MCF 10A (cell line): ENCODE results near the gene MYO1G. TPM values are rescaled to one million over a fixed set of nuclear protein-coding genes. Genes with fewer than 3 reads are reported as not detected.
"Not testable (repeated sequence)": the region's sequence is repeated elsewhere in the genome, so short reads cannot be mapped to it uniquely, and the experiment has no call there.

ENCODE experiments used
- BruUV-seq: library from RNA; stranded (reverse); fragments of 400-500 nt; replicated peaks from 2 replicates; lab custom pipeline; 2021; lab: Mats Ljungman, UMichigan
- CTCF ChIA-PET: fragments of 300-600 bp; sonication (Branson Sonifier 250); formaldehyde crosslinking; extraction: SDS; loops from one replicate; lab custom pipeline; 2021; ENCODE audit warnings: antibody characterized with exemption, inconsistent platforms; lab: Yijun Ruan, JAX
- POLR2A ChIA-PET: fragments of 300-600, 350-650 bp; sonication (Branson Sonifier 250); formaldehyde crosslinking; extraction: SDS; loops from one replicate; lab custom pipeline; 2020; ENCODE audit warnings: antibody characterized with exemption, inconsistent platforms; lab: Yijun Ruan, JAX
- DNase-seq: peaks from one replicate; pipeline ENCODE4 v3.0.0-alpha.2; 2018; ENCODE audit not compliant: unreplicated experiment
- H3K27ac Mint-ChIP-seq: one replicate; pipeline ENCODE4 v1.8.0; 2022; ENCODE audit warnings: mild to moderate bottlenecking, low read depth, mixed read lengths; ENCODE audit not compliant: unreplicated experiment
- H3K27me3 Mint-ChIP-seq: one replicate; pipeline ENCODE4 v1.8.0; 2022; ENCODE audit warnings: mixed read lengths; ENCODE audit not compliant: insufficient read depth, unreplicated experiment
- H3K36me3 Mint-ChIP-seq: one replicate; pipeline ENCODE4 v1.8.0; 2022; ENCODE audit warnings: mild to moderate bottlenecking, moderate library complexity, mixed read lengths; ENCODE audit not compliant: insufficient read depth, unreplicated experiment
- H3K4me1 Mint-ChIP-seq: one replicate; pipeline ENCODE4 v1.8.0; 2022; ENCODE audit warnings: mixed read lengths; ENCODE audit not compliant: insufficient read depth, unreplicated experiment
- H3K4me3 Mint-ChIP-seq: one replicate; pipeline ENCODE4 v1.8.0; 2022; ENCODE audit warnings: mild to moderate bottlenecking, moderate library complexity, mixed read lengths; ENCODE audit not compliant: unreplicated experiment
- H3K9me3 Mint-ChIP-seq: one replicate; pipeline ENCODE4 v1.8.0; 2022; ENCODE audit warnings: mixed read lengths; ENCODE audit not compliant: unreplicated experiment
- CTCF ChIP-seq: fragments of 200-600 bp; IDR thresholded peaks from one replicate; pipeline ENCODE4 v1.8.0; 2022; ENCODE audit warnings: antibody characterized with exemption, mild to moderate bottlenecking; ENCODE audit not compliant: unreplicated experiment
- intact Hi-C: fragments of 100-400 bp; cut with micrococcal nuclease; formaldehyde crosslinking; loops from 2 replicates; pipeline ENCODE4 v1.14.1; 2022
- total RNA-seq: library from RNA; stranded (reverse); gene quantifications from 2 replicates; pipeline ENCODE4 v1.2.3, GENCODE V29; 2022

MYO1G gene
- total RNA-seq, 1 experiment from 2014 or later: 0.14 TPM

GRCh38 chr7:44994877-44995554 lies 16.2 kb upstream of the MYO1G start:
- Mint-ChIP-seq H3K9me3 (no peaks in the 10 kb centered on the region), H3K4me3 (no peak overlapping the region), H3K27ac (no peak overlapping the region), H3K4me1 (peaks cover 27% of the 10 kb centered on the region), H3K27me3 (no peaks in the 10 kb centered on the region), H3K36me3 (no peaks in the 10 kb centered on the region)
- no peak for DNase-seq
- no peak for TF ChIP-seq CTCF
- CTCF ChIA-PET: interaction anchor here (0.7 kb wide), 1 partner anchor 128 kb away, joined by 3 read pairs; no protein-coding TSS in a partner anchor
- no TSS peak for BruUV-seq
- POLR2A ChIA-PET: interaction anchor here (0.8 kb wide), 1 partner anchor 8 kb away, joined by 4 read pairs; no protein-coding TSS in a partner anchor
- intact Hi-C loops: loop anchor here (10.0 kb wide), 1 partner anchor 120 kb away; the partner anchor contains the start of gene TBRG4

DNA sequence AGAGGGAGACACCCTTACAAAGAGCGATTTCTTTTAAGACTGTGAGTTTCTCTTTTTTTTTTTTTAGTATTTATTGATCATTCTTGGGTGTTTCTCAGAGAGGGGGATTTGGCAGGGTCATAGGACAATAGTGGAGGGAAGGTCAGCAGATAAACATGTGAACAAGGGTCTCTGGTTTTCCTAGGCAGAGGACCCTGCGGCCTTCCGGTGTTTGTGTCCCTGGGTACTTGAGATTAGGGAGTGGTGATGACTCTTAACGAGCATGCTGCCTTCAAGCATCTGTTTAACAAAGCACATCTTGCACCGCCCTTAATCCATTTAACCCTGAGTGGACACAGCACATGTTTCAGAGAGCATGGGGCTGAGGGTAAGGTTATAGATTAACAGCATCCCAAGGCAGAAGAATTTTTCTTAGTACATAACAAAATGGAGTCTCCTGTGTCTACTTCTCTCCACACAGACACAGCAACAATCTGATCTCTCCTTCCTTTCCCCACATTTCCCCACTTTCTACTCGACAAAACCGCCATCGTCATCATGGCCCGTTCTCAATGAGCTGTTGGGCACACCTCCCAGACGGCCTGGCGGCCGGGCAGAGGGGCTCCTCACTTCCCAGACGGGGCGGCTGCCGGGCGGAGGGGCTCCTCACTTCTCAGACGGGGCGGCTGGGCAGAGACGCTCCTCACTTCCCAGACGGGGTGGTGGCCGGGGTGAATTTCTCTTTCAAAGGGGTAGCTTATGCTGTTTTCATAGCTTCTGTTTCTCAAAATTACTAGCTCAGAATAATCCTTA lies 13.4 kb upstream of the MYO1G start:
- POLR2A ChIA-PET: interaction anchor here (0.8 to 10.6 kb wide), 2 partner anchors 8 to 144 kb away, joined by 3 to 190 read pairs; partner anchors contain the start of genes CCM2 and H2AZ2

DNA sequence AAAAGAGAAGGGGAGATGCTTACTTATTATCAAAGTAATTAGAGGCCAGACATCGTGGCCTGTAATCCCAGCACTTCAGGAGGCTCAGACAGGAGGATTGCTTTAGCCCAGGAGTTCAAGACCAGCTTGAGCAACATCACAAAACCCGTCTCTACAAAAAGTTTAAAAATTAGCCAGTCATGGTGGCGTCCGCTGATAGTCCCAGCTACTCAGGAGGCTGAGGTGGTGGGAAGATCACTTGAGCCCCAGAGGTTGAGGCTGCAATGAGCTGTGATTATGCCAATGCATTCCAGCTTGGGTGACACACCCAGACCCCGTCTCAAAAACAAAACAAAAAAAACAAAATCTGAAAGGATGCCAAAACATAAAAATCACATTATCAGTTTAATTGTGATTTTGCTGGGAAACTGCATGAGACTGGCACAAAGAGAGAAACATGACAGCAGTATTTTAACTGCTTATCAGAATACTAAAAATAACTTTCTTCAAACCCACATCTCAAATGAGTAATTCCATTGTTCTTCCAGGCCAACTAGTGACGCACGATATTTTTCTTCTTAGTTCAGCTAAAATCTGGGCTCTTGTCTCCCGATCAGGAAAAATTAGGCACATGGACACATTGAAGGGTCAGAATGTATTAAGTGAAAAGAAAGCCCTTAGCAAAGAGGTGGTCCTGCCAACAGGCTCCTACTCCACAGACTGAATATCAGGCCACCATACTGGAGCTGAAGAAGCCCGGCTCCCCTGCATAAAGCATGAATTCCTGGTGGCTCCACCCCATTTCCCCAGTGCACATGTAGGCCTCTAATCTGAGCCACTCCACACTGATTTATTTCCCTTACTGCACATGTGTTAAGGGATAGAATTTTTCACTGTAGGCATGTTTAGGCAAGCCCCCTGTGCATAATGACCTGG lies 11.6 kb upstream of the MYO1G start:
- TF ChIP-seq CTCF: no peak
- no peaks in the 10 kb centered on the region for H3K9me3 Mint-ChIP-seq
- H3K4me1 Mint-ChIP-seq: peaks cover 25% of the 10 kb centered on the region
- peak overlapping the region; percentile 14 for H3K4me3 Mint-ChIP-seq
- intact Hi-C loops: loop anchor here (10.0 kb wide), 1 partner anchor 124 kb away; the partner anchor contains the start of gene TBRG4
- DNase-seq: peak; percentile 66
- H3K36me3 Mint-ChIP-seq: peaks cover 16% of the 10 kb centered on the region
- CTCF ChIA-PET: interaction anchor here (0.6 to 1.6 kb wide), 6 partner anchors 9 to 133 kb away, joined by 3 to 8 read pairs (median 4); no protein-coding TSS in a partner anchor
- H3K27me3 Mint-ChIP-seq: no peaks in the 10 kb centered on the region
- peak overlapping the region; percentile 88 for H3K27ac Mint-ChIP-seq
- POLR2A ChIA-PET: interaction anchor here (0.5 to 10.6 kb wide), 8 partner anchors 9 to 768 kb away, joined by 3 to 190 read pairs (median 6); partner anchors contain the start of genes CCM2, H2AZ2, PURB and TBRG4
- no TSS peak for BruUV-seq

More for the DNA sequence above, 13.4 kb upstream of the MYO1G start:
- peak overlapping the region; percentile 7 for H3K27ac Mint-ChIP-seq
- H3K4me3 Mint-ChIP-seq, H3K27me3 Mint-ChIP-seq, BruUV-seq, H3K9me3 Mint-ChIP-seq, DNase-seq, H3K36me3 Mint-ChIP-seq: not testable (repeated sequence)
- intact Hi-C loops: loop anchor here (10.0 kb wide), 1 partner anchor 123 kb away; the partner anchor contains the start of gene TBRG4
- H3K4me1 Mint-ChIP-seq: peaks cover 33% of the 10 kb centered on the region
- CTCF ChIA-PET: interaction anchor here (0.6 to 1.6 kb wide), 3 partner anchors 71 to 135 kb away, joined by 3 to 8 read pairs (median 6); no protein-coding TSS in a partner anchor

- TF ChIP-seq CTCF: no peak
- H3K4me3 Mint-ChIP-seq: no peak overlapping the region
- BruUV-seq: no TSS peak
- H3K27ac Mint-ChIP-seq: peak overlapping the region; percentile 54
- CTCF ChIA-PET: interaction anchor here (0.6 to 1.2 kb wide), 5 partner anchors 12 to 139 kb away, joined by 3 to 4 read pairs (median 4); no protein-coding TSS in a partner anchor
- POLR2A ChIA-PET: interaction anchor here (0.9 to 10.6 kb wide), 6 partner anchors 8 to 779 kb away, joined by 3 to 190 read pairs (median 8); partner anchors contain the start of genes CCM2, PURB and TBRG4
- H3K36me3 Mint-ChIP-seq: peaks cover 28% of the 10 kb centered on the region
- intact Hi-C loops: loop anchor here (10.0 kb wide), 1 partner anchor 104 kb away; the partner anchor contains the start of gene PURB
- no peaks in the 10 kb centered on the region for H3K27me3 Mint-ChIP-seq
- no peak for DNase-seq
- H3K9me3 Mint-ChIP-seq: no peaks in the 10 kb centered on the region
- H3K4me1 Mint-ChIP-seq: peaks cover 35% of the 10 kb centered on the region
These were observed 10.3 kb upstream of the MYO1G start for GRCh38 chr7:44989132-44989531.
